Fibroblast of villous mesenchyme (primary cell): ENCODE measurements around the gene ARID1B. TPM values are rescaled to one million over a fixed set of nuclear protein-coding genes. Genes with fewer than 3 reads are reported as not detected.
"Not testable (repeated sequence)": the region's sequence is repeated elsewhere in the genome, so short reads cannot be mapped to it uniquely, and the experiment has no call there.

ENCODE experiments used
- DNase-seq: peaks from one replicate; pipeline ENCODE4 v3.0.0-alpha.2; 2010; ENCODE audit warnings: low read depth
- H3K4me3 ChIP-seq: 2 replicates; pipeline ENCODE4 v1.5.1; 2011; ENCODE audit warnings: low read depth, mild to moderate bottlenecking, low read length
- CTCF ChIP-seq: IDR thresholded peaks from 2 replicates; pipeline ENCODE4 v1.5.1; 2012; ENCODE audit warnings: low read depth, mild to moderate bottlenecking, low read length; ENCODE audit not compliant: insufficient read depth
- total RNA-seq: library from RNA; depleted of rRNA; stranded (reverse); fragments of >200 nt; gene quantifications from 2 replicates; pipeline ENCODE4 v1.2.3, GENCODE V29; 2012

The ARID1B gene
- total RNA-seq, 1 donor: 41.0 TPM

- peak; percentile 45 for DNase-seq
- no peak for TF ChIP-seq CTCF
- no peak overlapping the region for H3K4me3 ChIP-seq
Measured at GRCh38 chr6:157036245-157036711, 259.1 kb downstream of the ARID1B start.

GRCh38 chr6:157037165-157037564 is 260.0 kb downstream of the ARID1B start:
- TF ChIP-seq CTCF: no peak
- DNase-seq: peak; percentile 34
- H3K4me3 ChIP-seq: no peak overlapping the region

GRCh38 chr6:157038610-157039009 is 261.4 kb downstream of the ARID1B start:
- no peak for DNase-seq
- TF ChIP-seq CTCF: no peak
- H3K4me3 ChIP-seq: no peak overlapping the region

- not testable (repeated sequence) for DNase-seq
Measured at GRCh38 chr6:157039639-157040038, 262.5 kb downstream of the ARID1B start.

GRCh38 chr6:157040191-157040590 is 263.0 kb downstream of the ARID1B start:
- no peak overlapping the region for H3K4me3 ChIP-seq
- DNase-seq: no peak

More at GRCh38 chr6:157039639-157040038, 262.5 kb downstream of the ARID1B start:
- H3K4me3 ChIP-seq: not testable (repeated sequence)

GRCh38 chr6:157045831-157046454 is 268.8 kb downstream of the ARID1B start:
- peak; percentile 76 for DNase-seq
- H3K4me3 ChIP-seq: no peak overlapping the region
- TF ChIP-seq CTCF: peak; percentile 75

More at GRCh38 chr6:157040191-157040590, 263.0 kb downstream of the ARID1B start:
- TF ChIP-seq CTCF: no peak

GRCh38 chr6:157046776-157047175 is 269.6 kb downstream of the ARID1B start:
- H3K4me3 ChIP-seq: no peak overlapping the region
- no peak for DNase-seq
- no peak for TF ChIP-seq CTCF
